ENCODE measurements around the gene APLP2. TPM values are rescaled to one million over a fixed set of nuclear protein-coding genes. Genes with fewer than 3 reads are reported as not detected.
"Not testable (repeated sequence)": the region's sequence is repeated elsewhere in the genome, so short reads cannot be mapped to it uniquely, and the experiment has no call there.

APLP2 gene
- polyA plus RNA-seq, 1 donor: 135 TPM

DNA sequence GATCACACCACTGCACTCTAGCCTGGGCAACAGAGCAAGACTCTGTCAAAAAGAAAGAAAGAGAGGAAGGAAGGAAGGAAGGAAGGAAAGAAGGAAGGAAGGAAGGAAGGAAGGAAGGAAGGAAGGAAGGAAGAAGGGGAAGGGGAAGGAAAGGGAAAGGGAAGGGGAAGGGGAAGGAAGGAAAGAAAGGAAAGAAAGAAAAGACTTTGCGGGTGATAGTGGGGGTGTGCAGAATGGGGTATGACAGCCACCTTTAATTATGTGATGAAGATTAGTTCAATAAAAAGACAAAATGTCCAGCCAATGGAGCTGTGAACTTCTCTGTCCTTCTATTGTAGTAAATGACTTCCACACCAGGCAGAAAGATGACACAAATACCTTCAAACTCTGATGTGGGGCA is 8.7 kb upstream of the APLP2 start:
- DNase-seq: no peak

- no peak for DNase-seq
Observed at GRCh38 chr11:130062026-130062425, 7.7 kb upstream of the APLP2 start.

GRCh38 chr11:130063451-130063850 is 6.2 kb upstream of the APLP2 start:
- DNase-seq: no peak

DNA sequence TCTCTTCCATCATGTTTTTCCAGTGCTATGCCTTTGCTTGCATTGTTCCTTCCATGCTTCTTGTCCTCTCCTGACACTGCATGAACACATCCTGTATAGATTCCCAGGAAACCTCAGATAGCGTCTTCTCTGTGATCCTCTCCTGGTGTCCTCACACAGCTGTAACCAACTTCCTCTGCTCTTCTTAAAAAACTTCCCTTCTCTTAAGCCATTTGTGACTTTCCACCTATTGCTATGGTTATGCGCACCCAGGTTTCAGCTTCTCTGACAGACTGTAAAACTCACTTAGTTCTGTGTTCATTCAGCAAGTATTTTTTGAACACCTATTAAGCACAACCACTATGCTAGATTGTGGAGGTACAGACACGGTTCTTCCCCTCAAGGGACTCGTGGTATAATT is 5.1 kb upstream of the APLP2 start:
- no peak for DNase-seq

DNA sequence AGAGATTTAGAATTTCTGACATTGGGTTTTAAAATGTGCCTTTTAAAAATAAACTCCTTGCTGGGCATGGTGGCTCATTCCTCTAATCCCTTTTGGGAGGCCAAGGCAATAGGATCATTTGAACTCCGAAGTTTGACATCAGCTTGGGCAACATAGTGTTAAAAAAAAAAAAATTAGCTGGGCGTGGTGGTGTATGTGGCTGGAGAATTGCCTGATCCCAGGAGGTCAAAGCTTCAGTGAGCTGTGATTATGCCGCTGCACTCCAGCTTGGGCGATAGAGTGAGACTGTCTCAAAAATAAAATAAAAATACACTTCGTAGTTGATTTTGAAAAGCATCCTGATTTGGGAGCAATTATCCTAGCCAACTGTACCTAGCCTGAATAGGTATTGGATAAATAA is 3.4 kb upstream of the APLP2 start:
- DNase-seq: no peak

DNA sequence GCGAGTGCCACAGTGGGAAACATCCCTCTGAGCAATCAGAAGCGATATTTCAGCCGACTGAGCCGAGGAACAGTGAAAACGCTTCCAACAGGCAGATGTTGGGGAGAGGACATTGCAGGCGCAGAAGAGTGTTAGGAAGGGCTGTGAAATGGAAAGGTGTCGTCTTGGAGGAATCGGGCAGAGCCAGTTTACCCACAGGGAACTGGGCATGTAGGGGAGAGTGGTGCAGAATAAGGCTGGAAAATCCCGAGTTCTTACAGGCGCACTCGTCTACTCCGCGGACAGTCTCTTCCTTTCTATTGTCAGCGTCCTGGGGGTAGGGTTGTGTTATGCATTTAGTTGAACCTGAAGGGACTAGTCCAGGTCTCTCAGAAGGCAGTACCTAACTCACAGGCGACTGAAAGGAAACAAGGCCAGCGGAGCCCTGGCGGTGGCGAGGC is 1.1 kb upstream of the APLP2 start:
- no peak for DNase-seq

DNA sequence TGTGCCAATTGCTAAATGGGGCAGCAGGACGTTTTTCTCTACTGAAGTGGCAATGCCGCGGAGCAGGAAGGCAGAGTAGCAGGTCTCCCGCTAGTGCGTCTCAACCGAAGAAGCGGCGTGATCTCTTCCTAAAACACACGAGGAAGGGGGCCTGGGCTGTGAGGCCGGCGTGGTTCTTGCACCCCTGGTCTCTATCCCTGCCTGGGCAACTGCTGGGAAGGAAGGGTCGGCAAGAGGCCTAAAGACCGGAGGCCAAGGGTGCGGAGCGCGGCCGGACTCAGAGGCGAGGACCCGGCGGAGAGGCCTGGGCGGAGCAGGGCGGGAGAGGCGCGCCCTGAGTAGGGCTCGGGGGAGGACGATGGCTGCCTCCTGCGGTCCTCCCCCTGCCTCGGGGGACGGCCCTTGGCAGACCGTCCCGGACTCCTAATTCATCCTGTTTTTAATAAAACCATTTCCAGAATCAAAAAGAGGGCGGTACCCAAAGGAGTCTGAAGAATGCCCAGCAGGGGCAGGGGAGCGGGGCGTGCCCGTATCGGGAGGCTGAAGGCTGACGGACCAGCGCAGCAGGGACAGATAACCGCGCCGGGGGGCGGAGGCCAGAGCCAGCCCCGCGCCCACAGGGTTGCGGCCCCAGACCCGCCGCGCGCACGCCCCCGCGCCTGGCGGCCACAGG is 572 bp upstream of the APLP2 start:
- DNase-seq: peak; percentile 83

GRCh38 chr11:130070109-130070845 is 583 bp downstream of the APLP2 start:
- peak; percentile 47 for DNase-seq

GRCh38 chr11:130070846-130071200 is 1.1 kb downstream of the APLP2 start:
- DNase-seq: no peak

GRCh38 chr11:130071211-130071712 is 1.6 kb downstream of the APLP2 start:
- DNase-seq: no peak

GRCh38 chr11:130074736-130075135 is 5.0 kb downstream of the APLP2 start:
- no peak for DNase-seq

GRCh38 chr11:130076778-130077481 is 7.2 kb downstream of the APLP2 start:
- DNase-seq: no peak

- no peak for DNase-seq
Observed at GRCh38 chr11:130077671-130078070, 8.0 kb downstream of the APLP2 start.

GRCh38 chr11:130078080-130078479 is 8.4 kb downstream of the APLP2 start:
- no peak for DNase-seq

DNA sequence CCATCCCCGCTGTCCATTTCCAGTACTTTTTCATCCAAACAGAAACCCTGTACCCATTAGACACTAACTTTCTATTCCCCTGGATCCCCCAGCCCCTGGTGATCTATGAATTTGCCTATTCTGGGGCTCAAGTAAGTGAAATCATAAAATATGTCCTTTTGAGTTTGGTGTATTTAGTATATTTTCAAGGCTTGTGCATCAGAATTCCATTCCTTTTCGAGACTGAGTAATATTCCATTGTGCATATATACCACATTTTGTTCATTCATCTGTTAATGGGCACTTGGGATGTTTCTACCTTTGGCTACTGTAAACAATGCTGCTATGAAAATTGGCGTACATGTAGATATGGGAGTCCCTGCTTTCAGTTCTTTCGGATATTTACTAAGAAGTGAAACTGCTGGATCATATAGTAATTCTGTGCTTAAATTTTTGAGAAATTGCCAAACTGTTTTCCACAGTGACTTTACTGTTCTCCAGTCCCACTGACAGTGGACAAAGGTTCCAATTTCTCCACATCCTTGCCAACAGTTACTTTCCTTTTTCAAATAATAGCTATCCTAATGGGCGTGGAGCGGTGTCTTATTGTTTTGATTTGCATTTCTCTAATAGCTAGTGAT is 16.1 kb downstream of the APLP2 start:
- DNase-seq: no peak

- DNase-seq: no peak
Observed at GRCh38 chr11:130086669-130087068, 17.0 kb downstream of the APLP2 start.

DNA sequence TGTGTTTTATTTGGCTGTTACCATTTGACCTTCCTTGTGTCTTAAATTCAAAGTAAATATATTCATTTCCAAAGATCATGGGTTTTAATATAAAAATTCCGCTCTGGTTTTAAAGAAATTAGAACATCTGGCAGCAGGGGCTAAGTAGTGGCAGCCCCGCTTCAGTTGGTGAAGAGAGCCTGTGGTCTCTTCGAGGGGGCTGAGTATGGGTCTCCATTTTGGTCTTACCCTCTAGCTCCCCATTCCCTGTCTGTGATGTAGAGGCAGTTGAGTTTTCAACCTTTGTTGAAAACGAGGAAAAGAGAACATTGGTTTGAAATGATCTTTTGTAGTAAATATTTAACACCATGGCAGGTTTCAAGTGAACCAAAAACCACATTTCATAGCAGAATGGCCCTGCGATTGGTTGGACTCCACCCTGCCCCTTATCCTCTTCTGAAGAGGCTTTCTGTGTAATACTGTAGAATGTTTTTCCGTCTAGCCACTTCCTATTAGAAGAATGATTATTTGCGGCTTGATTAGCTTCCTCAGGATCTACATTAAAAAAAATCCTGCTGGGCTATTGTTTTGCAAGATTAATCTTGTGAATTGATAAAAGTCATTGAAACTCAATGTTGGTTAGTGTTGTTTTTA is 17.7 kb downstream of the APLP2 start:
- no peak for DNase-seq

- no peak for DNase-seq
Observed at GRCh38 chr11:130088217-130088616, 18.5 kb downstream of the APLP2 start.

GRCh38 chr11:130088919-130089673 is 19.4 kb downstream of the APLP2 start:
- DNase-seq: no peak

GRCh38 chr11:130089674-130090073 is 20.0 kb downstream of the APLP2 start:
- DNase-seq: no peak

- not testable (repeated sequence) for DNase-seq
Observed at GRCh38 chr11:130090517-130090916, 20.8 kb downstream of the APLP2 start.

- not testable (repeated sequence) for DNase-seq
Observed at GRCh38 chr11:130091169-130091568, 21.5 kb downstream of the APLP2 start.
